Adrenal gland (tissue), 5 donors: Measurements from ENCODE around the gene ADGRD2.

ENCODE experiments used
- POLR2A ChIP-seq, 2 donors: fragments of 450-650 bp; IDR thresholded peaks; one replicate each; pipeline ENCODE4 v1.6.1; 2017; ENCODE audit warnings: antibody characterized with exemption in 2 of 2, mild to moderate bottlenecking in 2 of 2, moderate library complexity in 1 of 2
- TF ChIP-seq, protein P1 (sequence below), 6 experiments: fragments of 450-650 bp in 4 of 6; fragments of 200-600 bp in 2 of 6; sonication (generic) in 1 of 6; IDR thresholded peaks; 1 replicate in 5 of 6; 2 replicates in 1 of 6; pipeline versions ENCODE4 v1.5.1 to v1.8.0; 2016 to 2021; ENCODE audit warnings: antibody characterized with exemption in 6 of 6, mild to moderate bottlenecking in 2 of 6, moderate library complexity in 1 of 6
- donor health status: DM: no; HTN: no; CAD: no.

DNA sequence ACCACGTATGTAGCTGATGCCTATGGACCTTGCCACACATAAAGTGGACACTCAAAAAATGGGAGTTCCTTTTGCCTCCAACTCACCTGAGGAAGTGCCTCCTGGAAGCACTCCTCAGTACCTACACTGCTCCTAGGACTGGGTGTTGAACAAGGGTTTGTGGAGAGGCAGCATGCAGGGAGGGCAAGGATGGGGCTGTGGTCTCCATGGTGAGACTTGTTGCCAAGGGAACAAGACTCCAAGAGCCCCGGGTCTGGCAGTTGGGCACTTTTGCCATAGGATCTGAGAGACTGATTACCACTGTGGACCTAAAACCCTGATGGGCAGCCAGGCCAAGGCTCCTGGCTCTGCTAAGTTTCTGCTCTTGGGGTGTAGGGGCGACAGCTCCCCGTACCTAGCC lies 63.9 kb downstream of the ADGRD2 start:
- TF ChIP-seq, protein P1, sequence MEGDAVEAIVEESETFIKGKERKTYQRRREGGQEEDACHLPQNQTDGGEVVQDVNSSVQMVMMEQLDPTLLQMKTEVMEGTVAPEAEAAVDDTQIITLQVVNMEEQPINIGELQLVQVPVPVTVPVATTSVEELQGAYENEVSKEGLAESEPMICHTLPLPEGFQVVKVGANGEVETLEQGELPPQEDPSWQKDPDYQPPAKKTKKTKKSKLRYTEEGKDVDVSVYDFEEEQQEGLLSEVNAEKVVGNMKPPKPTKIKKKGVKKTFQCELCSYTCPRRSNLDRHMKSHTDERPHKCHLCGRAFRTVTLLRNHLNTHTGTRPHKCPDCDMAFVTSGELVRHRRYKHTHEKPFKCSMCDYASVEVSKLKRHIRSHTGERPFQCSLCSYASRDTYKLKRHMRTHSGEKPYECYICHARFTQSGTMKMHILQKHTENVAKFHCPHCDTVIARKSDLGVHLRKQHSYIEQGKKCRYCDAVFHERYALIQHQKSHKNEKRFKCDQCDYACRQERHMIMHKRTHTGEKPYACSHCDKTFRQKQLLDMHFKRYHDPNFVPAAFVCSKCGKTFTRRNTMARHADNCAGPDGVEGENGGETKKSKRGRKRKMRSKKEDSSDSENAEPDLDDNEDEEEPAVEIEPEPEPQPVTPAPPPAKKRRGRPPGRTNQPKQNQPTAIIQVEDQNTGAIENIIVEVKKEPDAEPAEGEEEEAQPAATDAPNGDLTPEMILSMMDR (IDR thresholded peaks at IDR 0.05), result no peak
- TF ChIP-seq POLR2A (IDR thresholded peaks at IDR 0.05), result no peak
